ENCODE data around the gene PAFAH2.

The PAFAH2 gene

DNA sequence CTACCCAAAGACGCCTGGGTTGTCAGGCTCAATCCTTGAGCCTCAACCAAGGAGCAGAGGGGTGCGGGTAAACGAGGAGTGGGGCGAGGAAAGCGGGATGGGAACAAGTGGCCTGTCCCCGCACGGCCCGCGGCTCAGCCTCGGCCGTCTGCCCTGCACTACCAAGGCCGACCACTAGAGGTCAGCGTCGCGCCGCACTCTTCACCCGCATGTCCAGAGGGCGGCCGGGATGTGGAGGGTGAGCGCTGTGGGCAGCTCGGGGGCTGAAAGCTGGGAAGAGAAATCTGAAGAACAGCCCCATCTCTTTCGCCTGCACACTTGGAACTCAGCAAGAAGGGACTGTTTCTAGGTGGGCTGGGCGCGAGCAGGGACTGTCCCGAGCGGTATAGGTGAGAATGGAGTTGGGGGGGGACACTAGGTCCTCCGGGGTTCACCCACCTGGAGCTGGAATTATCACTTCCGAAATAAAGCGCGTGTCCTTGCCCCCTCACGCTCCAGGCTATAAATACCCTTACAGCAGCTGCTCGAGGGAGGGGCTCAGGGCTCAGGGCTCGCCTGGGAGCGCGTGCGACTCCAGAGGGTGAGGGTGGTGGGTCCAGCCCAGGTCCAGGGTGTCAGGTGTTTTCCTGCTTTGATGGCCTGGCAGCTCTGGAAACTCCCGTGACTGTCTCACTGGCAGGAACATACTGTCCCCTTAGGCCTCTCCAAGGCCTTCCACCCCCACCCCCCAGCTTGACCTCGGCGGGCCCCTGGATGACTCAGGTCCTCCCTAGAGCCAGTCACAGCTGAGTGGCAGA lies 38.3 kb upstream of the PAFAH2 start:
- H3K27me3 Mint-ChIP-seq = peaks cover 1% of the 10 kb centered on the region
- no peaks in the 10 kb centered on the region for H3K9me3 Mint-ChIP-seq (ENCODE audit: low read depth)
- H3K4me3 Mint-ChIP-seq = peak overlapping the region; percentile 95
- H3K36me3 Mint-ChIP-seq = no peaks in the 10 kb centered on the region
- H3K27ac Mint-ChIP-seq = peak overlapping the region; percentile 79
- H3K4me1 Mint-ChIP-seq (ENCODE audit: low read depth) = peaks cover 7% of the 10 kb centered on the region

DNA sequence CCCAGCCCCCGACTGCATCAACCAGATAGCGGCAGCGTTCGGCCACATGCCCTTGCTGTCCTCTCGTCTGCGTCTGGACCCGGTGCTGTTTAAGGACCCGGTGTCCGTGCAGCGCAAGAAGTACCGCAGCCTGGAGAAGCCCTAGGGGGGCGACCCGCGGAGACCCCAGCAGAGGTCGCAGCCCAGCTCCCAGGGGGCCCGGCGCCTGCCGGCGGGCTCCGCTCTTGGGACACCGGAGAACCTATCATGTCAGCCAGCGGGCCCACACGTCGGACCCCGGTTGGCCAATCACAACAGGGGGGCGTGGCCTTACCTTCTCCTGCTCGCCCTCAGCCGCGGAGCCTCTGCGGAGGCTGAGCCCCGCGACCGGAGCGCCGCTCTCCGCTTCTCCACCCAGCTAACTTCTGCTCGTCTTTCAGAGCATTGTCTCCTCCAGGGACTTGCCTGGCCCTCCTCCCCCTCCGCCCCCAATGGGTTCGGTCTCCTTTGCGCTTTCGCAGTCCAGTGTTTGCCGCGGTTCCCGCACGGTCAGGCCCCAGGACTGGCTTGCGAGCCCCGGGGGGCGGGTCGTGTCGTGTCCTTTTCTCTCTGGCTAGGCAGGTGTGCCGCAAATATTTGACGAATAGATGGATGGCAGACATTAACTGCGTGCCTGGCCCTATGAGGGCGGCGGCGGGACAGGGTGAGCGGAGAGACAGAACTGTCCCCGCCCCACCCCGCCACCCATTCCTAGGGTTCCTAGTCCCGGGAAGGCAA lies 37.5 kb upstream of the PAFAH2 start:
- H3K27me3 Mint-ChIP-seq = peaks cover 1% of the 10 kb centered on the region

DNA sequence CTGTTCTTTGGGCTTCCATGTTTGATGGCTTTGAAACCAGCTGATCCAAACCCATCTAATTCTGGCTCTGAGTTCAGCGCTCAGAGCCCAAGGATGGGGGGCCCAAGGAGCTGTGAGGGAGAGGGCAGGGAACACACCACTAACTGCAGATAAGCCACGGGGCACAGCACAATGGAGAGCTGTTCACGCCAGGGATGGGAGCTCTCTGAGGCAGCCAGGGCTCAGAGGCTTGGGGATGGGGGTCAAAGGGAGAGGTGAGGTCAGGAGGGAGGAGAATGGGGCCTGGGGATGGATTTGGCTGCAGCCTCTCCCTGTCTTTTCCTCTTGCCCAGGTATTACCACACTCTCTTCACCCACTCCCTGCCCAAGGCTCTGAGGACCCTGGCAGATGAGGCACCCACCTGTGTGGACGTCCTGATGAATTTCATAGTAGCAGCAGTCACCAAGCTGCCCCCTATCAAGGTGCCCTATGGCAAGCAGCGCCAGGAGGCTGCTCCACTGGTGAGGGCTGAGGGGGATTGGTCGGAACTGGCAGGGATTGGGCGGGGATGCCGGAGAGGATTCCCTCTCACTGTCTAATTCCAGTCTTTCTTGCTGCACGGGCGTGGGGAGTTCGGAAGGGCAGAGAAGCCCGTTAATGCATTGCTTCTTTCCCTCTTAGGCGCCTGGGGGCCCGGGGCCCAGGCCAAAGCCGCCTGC lies 36.8 kb upstream of the PAFAH2 start:
- H3K27me3 Mint-ChIP-seq = no peaks in the 10 kb centered on the region
- H3K9me3 Mint-ChIP-seq (ENCODE audit: low read depth) = no peaks in the 10 kb centered on the region
- peak overlapping the region; percentile 95 for H3K4me3 Mint-ChIP-seq
- no peaks in the 10 kb centered on the region for H3K36me3 Mint-ChIP-seq
- no peak overlapping the region for H3K27ac Mint-ChIP-seq
- peaks cover 7% of the 10 kb centered on the region for H3K4me1 Mint-ChIP-seq (ENCODE audit: low read depth)

More for the DNA sequence above, 37.5 kb upstream of the PAFAH2 start:
- Mint-ChIP-seq H3K36me3 (no peaks in the 10 kb centered on the region), H3K9me3 (ENCODE audit: low read depth) (no peaks in the 10 kb centered on the region), H3K27ac (peak overlapping the region; percentile 79), H3K4me3 (peak overlapping the region; percentile 95), H3K4me1 (ENCODE audit: low read depth) (peaks cover 7% of the 10 kb centered on the region)

GRCh38 chr1:26032656-26033357 lies 34.9 kb upstream of the PAFAH2 start:
- H3K27me3 Mint-ChIP-seq = no peaks in the 10 kb centered on the region
- peaks cover 7% of the 10 kb centered on the region for H3K4me1 Mint-ChIP-seq (ENCODE audit: low read depth)
- H3K27ac Mint-ChIP-seq = no peak overlapping the region
- no peak overlapping the region for H3K4me3 Mint-ChIP-seq
- H3K36me3 Mint-ChIP-seq = no peaks in the 10 kb centered on the region
- no peaks in the 10 kb centered on the region for H3K9me3 Mint-ChIP-seq (ENCODE audit: low read depth)

GRCh38 chr1:26031611-26032220 lies 33.9 kb upstream of the PAFAH2 start:
- Mint-ChIP-seq H3K27ac (no peak overlapping the region), H3K4me3 (no peak overlapping the region), H3K4me1 (ENCODE audit: low read depth) (peaks cover 7% of the 10 kb centered on the region), H3K36me3 (no peaks in the 10 kb centered on the region), H3K27me3 (no peaks in the 10 kb centered on the region), H3K9me3 (ENCODE audit: low read depth) (no peaks in the 10 kb centered on the region)

DNA sequence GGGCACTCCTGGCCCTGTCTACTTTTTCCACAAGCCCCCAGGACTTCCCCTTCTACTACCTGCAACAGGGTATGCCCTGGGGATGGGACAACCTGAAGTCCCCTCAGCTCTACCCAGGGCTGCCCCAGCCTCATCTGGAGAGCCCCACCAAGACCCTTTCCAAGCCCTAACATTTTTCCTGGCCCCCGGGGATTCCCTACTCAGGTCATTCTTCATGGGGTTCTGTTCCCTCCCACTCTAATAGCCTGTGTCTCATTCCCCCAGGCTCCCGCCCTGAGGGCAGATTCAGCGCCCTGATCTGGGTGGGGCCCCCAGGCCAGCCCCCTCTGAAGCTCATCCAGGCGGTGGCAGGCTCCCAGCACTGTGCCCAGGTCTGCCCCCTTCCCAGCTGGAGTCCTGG lies 33.3 kb upstream of the PAFAH2 start:
- Mint-ChIP-seq H3K4me3 (no peak overlapping the region), H3K36me3 (no peaks in the 10 kb centered on the region), H3K4me1 (ENCODE audit: low read depth) (peaks cover 7% of the 10 kb centered on the region), H3K27ac (no peak overlapping the region), H3K9me3 (ENCODE audit: low read depth) (no peaks in the 10 kb centered on the region), H3K27me3 (no peaks in the 10 kb centered on the region)

GRCh38 chr1:26029864-26030481 lies 32.1 kb upstream of the PAFAH2 start:
- no peak overlapping the region for H3K27ac Mint-ChIP-seq
- no peaks in the 10 kb centered on the region for H3K27me3 Mint-ChIP-seq
- H3K9me3 Mint-ChIP-seq (ENCODE audit: low read depth) = no peaks in the 10 kb centered on the region
- no peaks in the 10 kb centered on the region for H3K36me3 Mint-ChIP-seq
- peaks cover 2% of the 10 kb centered on the region for H3K4me1 Mint-ChIP-seq (ENCODE audit: low read depth)
- H3K4me3 Mint-ChIP-seq = no peak overlapping the region

- Mint-ChIP-seq H3K4me3 (no peak overlapping the region), H3K36me3 (no peaks in the 10 kb centered on the region), H3K27ac (no peak overlapping the region), H3K9me3 (ENCODE audit: low read depth) (no peaks in the 10 kb centered on the region), H3K4me1 (ENCODE audit: low read depth) (no peaks in the 10 kb centered on the region), H3K27me3 (no peaks in the 10 kb centered on the region)
Measured at GRCh38 chr1:26029054-26029863, 31.4 kb upstream of the PAFAH2 start.

GRCh38 chr1:26028490-26028980 lies 30.7 kb upstream of the PAFAH2 start:
- no peak overlapping the region for H3K27ac Mint-ChIP-seq
- no peaks in the 10 kb centered on the region for H3K36me3 Mint-ChIP-seq
- no peaks in the 10 kb centered on the region for H3K27me3 Mint-ChIP-seq
- H3K9me3 Mint-ChIP-seq (ENCODE audit: low read depth) = no peaks in the 10 kb centered on the region
- H3K4me1 Mint-ChIP-seq (ENCODE audit: low read depth) = no peaks in the 10 kb centered on the region
- no peak overlapping the region for H3K4me3 Mint-ChIP-seq

DNA sequence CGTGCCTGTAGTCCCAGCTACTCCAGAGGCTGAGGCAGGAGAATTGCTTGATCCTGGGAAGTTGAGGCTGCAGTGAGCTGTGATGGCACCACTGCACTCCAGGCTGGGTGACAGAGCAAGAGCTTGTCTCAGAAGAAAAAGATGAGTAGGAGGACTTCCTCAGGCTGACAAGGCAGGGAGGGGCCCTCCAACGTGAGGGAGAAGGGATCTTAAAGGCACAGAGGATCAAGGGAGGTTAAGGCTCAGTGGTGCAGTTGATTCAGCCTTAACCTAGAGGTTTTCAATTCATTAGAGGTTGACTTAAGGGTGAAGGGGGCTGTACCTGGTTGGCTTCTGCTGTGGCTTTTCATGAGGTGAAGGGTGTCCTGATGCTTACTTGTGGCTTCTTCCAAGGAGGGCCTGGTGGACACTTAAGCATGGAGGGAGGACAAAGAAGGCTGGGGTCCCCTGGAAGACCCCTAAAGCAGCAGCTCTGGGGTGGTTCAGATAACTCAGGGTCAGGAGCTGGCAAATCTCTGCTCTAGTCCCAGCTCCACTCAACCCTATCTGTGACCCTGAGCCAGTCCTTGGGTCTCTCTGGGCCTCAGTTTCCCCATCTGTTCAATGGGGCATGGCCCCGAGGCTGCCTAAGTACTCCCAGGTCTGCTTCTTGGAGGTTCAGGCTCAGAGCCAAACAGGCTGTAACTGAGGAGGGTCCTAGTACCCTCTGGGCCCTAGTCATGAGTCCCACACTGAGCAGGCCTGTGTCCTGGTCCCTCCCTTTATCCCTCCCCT lies 30.0 kb upstream of the PAFAH2 start:
- no peaks in the 10 kb centered on the region for H3K4me1 Mint-ChIP-seq (ENCODE audit: low read depth)
- H3K4me3 Mint-ChIP-seq = no peak overlapping the region
- H3K27me3 Mint-ChIP-seq = no peaks in the 10 kb centered on the region
- H3K36me3 Mint-ChIP-seq = no peaks in the 10 kb centered on the region
- H3K9me3 Mint-ChIP-seq (ENCODE audit: low read depth) = no peaks in the 10 kb centered on the region
- H3K27ac Mint-ChIP-seq = no peak overlapping the region

DNA sequence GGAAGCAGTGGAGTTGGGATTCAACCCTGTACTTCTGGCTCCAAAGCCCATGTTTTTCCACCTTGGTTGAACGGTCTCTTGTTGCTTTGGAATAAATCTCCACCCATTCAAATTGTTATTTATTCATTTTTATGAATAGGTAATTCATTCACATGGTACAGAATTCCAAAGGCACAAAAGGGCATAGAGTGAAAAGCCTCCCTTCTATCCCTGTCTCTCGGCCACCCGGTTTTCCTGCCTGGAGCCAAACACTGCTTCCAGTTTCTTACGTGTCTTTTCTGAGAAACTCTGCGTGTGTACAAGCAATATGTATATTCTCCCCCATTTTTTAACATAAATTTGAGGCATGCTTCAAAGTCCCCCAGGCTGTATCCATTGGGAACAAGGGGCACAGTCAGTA lies 27.7 kb upstream of the PAFAH2 start:
- H3K36me3 Mint-ChIP-seq = no peaks in the 10 kb centered on the region
- no peak overlapping the region for H3K4me3 Mint-ChIP-seq
- H3K27me3 Mint-ChIP-seq = no peaks in the 10 kb centered on the region
- H3K9me3 Mint-ChIP-seq (ENCODE audit: low read depth) = no peaks in the 10 kb centered on the region
- no peaks in the 10 kb centered on the region for H3K4me1 Mint-ChIP-seq (ENCODE audit: low read depth)
- no peak overlapping the region for H3K27ac Mint-ChIP-seq

- H3K27me3 Mint-ChIP-seq = no peaks in the 10 kb centered on the region
- H3K36me3 Mint-ChIP-seq = no peaks in the 10 kb centered on the region
- H3K9me3 Mint-ChIP-seq (ENCODE audit: low read depth) = no peaks in the 10 kb centered on the region
- no peak overlapping the region for H3K27ac Mint-ChIP-seq
- no peak overlapping the region for H3K4me3 Mint-ChIP-seq
- H3K4me1 Mint-ChIP-seq (ENCODE audit: low read depth) = peaks cover 2% of the 10 kb centered on the region
Measured at GRCh38 chr1:26025060-26025459, 27.2 kb upstream of the PAFAH2 start.

- H3K9me3 Mint-ChIP-seq (ENCODE audit: low read depth) = no peaks in the 10 kb centered on the region
- no peak overlapping the region for H3K4me3 Mint-ChIP-seq
- H3K27ac Mint-ChIP-seq = no peak overlapping the region
- peaks cover 6% of the 10 kb centered on the region for H3K4me1 Mint-ChIP-seq (ENCODE audit: low read depth)
- no peaks in the 10 kb centered on the region for H3K27me3 Mint-ChIP-seq
- H3K36me3 Mint-ChIP-seq = no peaks in the 10 kb centered on the region
Measured at GRCh38 chr1:26023826-26024225, 26.0 kb upstream of the PAFAH2 start.
